HG02623 (cell line): ENCODE data around the gene BTN3A1.
"Not testable (repeated sequence)": the region's sequence is repeated elsewhere in the genome, so short reads cannot be mapped to it uniquely, and the experiment has no call there.

ENCODE experiments used
- ATAC-seq: cut with Tn5 transposase; IDR thresholded peaks from one replicate; pipeline ENCODE4 v1.9.1; 2021; ENCODE audit warnings: moderate library complexity; ENCODE audit not compliant: unreplicated experiment

BTN3A1 gene

DNA sequence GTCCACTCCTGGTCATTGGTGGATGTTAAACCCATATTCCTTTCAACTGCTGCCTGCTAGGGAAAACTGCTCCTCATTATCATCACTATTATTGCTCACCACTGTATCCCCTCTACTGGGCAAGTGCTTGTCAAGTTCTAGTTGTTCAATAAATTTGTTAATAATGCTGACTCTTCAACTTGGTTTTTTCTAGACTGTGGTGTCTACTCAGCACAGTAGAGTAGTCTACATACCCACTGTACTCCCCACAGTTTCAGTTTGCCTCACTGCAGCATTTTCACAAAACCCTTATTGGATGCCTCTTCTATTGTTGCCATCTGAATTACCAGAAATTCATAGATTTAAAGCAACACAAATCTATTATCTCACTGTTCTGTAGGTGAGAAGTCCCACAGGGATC lies 23.9 kb upstream of the BTN3A1 start:
- not testable (repeated sequence) for ATAC-seq

DNA sequence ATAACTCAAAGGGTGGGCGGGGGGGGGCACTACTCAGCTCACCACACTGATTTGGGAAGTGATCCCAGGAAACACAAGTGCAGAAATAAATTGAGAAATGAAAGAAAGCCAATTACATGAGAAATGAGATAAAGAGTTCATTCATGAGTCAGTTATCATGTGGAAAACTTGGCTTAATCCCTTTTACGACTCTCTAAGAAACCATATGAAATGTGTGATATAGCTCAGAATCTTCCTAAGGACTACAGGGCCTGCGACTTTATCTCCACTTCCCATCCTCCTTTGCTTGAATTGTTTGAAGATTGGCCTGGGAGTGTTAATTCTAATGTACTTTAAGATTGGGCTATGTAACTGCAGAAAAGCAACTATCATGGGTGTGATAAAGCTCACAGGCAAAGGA lies 22.8 kb upstream of the BTN3A1 start:
- ATAC-seq, result no peak

DNA sequence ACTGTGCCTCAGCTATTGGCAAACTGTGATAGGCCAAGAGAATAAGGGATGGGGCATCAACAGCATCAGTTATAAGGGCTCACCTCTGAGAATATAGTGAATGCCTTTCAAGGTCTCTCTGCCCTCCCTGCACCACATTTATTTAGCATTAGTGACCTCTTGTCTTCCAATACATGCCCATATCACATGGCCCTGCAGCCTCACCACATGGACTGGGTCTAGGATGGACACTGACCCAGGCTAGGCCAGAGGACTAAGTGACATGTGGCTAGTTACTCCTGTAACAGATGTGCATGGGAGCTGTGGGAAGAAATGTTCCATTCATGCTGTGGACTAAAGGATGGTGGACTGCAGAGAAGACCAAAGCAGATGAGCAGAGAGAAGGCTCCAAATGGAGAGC lies 22.3 kb upstream of the BTN3A1 start:
- no peak for ATAC-seq

DNA sequence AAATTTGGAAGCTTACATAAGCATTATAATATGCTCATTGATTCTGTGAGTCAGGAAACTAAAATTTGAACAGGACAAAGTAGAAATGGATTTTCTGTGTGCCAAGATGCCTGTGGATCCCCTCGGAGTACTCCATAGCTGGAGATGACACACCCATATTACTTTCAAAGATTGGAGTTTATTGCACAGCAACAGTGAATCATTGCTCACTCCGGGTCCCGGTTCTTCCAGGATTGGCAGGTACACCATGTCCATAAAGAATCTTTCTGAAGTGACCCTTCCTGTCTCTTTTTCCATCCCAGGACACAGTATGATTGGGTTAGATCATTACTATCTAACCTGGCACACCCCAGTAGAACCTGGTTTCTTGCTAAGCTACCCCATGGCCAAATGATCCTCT lies 21.8 kb upstream of the BTN3A1 start:
- no peak for ATAC-seq

DNA sequence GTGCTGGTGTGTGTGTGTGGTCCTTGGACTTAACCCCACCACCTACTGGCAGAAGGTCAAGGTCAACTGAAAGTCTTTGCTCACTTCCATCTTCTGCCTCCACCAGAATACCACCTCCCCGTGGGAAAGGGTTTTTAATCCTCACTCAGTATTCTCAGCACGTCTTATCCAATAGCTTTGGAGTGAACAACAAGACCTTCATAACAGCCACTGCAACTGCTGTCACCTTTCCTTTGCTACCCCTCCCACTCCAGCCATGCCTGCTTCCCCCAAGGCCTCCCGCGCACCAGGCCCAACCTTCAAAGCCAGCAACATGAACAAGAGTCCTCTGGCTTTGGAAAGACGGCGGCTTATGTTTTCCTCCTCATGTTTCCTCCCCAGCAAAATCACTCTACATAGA lies 20.0 kb upstream of the BTN3A1 start:
- ATAC-seq, result no peak

DNA sequence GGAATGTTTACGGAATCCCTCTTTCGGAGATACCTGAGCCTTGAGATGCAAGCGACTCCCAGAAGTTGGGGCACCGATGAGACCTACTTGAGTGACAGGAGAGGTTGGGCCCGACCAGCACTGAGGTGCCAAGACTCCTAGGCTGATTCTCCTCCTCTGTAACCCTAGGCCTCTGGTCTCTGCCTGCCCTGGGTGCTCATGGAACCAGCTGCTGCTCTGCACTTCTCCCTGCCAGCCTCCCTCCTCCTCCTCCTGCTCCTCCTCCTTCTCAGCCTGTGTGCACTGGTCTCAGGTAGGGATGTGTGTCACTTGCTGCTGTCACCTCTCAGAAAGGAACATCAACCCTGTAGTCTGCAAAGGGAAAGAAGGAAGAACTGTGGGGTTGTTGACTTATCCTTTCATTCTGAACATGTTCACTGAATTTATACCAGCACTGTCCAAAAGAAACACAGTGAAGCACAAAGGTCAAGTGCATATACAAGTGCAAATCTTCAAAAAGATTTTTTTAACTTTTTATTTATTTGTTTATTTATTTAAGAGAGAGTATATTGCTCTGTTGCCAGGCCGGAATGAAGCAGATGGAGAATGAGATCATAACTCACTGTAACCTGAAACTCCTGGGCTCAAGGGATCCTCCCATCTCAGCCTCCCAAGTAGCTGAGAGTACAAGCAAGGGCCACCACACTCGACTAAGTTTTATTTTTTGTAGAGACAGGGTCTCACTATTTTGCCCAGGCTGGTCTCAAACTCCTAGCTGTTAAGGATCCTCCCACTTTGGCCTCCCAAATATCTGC lies 18.3 kb upstream of the BTN3A1 start:
- no peak for ATAC-seq

DNA sequence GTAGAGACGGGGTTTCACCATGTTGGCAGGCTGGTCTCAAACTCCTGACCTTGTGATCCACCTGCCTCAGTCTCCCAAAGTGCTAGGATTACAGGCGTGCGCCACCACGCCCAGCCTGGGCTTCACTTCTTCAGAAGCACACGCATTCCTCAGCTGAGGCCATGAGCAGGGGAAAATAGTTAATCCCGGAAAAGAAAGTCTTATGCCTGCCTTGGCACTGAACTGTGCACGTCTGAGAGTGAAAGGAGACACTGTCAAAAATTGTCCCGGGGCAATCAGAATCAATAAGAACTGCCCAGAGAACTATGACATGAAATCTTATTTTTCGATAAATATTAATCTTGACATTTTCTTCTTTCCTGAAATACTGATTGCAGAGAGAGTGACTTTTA lies 16.3 kb upstream of the BTN3A1 start:
- no peak for ATAC-seq

DNA sequence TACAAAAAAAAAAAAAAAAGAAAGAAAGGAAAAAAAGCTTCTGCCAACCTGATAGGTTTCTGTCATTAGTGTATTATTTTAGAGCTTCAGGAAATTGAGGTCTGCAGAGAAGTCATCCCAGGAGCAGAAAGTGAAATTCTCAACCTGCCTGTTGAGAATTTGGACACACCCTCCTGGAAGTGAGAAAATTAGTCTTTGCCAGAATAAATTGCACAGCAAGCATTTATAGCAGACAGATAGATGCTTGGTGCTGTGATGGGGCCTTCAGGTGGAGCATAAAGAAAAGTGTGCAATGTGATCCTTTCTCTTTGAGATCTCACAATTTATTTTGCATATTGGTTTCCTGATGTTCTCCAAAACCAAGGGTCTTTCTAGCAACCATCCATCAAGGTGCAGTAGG lies 14.5 kb upstream of the BTN3A1 start:
- no peak for ATAC-seq

DNA sequence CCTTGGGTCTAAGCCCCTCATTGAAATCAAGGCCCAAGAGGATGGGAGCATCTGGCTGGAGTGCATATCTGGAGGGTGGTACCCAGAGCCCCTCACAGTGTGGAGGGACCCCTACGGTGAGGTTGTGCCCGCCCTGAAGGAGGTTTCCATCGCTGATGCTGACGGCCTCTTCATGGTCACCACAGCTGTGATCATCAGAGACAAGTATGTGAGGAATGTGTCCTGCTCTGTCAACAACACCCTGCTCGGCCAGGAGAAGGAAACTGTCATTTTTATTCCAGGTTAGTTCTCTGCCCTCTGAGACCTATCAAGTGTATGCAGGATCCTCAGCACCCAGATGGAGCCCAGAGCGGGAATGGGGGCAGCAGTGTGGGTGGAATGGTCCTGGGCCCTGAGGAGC lies 14.1 kb upstream of the BTN3A1 start:
- no peak for ATAC-seq

DNA sequence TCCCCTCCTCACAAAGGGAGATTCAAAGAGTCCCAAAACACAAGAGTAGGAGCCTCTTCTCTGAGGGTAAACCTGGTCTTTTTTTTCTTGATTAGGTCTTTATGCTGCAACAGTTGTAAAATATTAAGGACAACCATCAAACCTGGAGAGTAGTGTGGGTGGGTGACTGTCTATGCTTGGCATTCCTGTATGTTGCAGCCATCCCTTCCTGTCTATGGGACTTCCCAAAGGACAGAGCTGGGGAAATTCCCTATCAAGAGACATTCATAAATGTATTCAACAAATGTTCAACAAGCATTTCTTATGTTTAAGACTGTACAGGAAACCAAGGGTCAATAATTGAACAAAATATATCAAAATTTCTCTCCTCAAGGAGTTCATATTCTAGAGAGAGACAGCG lies 13.6 kb upstream of the BTN3A1 start:
- no peak for ATAC-seq

DNA sequence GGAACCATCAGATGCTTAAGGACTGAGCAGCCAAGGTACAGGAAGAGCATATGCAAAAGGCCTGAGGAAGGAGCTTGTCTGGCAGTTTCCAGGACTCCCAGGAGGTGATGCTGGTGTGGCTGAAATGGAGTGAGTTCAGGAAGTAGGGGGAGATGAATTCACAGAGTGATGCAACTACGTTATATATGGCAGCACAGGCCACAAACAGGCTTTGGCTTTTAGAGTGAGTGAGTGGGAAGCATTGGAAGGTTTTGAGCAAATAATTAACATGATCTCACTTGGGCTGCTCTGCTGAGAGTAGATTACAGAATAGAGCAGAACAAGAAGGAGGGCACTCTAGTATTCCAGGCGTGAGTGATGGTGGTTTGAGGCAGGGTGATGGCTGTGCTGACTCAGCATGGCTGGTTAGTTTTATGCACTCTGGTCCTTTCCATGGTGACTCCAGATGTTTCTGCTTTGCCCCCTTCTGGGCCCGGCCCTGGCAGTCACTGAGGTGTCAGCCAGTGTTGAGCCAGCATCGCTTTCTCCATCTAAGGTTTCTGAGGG lies 12.7 kb upstream of the BTN3A1 start:
- ATAC-seq, result no peak

DNA sequence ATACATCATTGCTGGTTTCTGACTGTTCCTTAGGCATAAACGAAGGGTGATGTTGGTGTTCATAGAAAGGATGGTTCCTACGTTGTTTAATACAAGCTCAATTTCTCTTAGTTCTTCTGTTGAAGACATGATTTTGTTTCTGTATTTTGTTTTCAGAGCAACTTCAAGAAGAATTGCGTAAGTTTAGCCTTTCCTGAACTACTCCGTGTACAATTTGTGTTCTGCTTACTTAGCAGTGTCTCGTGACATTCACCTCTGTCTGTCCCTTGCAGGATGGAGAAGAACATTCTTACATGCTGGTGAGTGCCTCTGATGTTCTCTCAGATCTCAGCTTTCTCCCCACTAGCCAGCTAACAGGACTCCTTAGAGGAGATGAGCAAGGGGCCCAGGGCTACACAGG lies 11.5 kb upstream of the BTN3A1 start:
- ATAC-seq, result no peak

DNA sequence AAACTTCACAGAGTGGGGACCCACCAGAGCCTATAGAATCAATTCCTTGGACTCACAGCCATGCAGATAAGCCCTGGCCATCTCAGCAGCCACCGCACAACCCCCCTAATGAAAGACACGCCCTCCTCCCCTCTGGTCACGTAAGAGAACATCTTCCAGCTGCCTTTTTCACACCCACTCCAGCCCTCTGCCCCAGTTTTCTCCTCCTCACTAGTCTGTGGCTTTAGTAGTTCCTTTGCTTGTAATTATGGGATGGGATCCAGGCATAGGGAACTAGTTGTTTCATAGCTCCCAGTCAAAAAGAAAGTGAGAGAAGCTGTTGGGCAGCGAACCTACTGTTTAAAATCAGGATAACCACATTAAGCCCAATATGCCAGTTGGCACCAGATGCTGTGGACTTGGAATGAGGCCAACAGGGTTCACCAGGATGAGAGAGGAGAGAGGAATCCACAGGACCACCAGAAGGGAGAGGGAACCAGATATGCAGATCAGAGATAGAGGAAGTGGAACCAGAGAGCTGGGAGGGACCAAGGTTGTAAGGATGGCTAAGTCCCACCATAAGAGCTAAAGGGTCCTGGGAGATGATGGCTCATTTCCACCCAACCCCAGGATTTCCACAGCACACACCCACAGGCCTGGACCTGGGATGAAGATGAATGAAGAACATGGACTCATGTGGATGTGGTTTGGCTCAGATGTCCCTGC lies 9.0 kb upstream of the BTN3A1 start:
- ATAC-seq, result no peak

DNA sequence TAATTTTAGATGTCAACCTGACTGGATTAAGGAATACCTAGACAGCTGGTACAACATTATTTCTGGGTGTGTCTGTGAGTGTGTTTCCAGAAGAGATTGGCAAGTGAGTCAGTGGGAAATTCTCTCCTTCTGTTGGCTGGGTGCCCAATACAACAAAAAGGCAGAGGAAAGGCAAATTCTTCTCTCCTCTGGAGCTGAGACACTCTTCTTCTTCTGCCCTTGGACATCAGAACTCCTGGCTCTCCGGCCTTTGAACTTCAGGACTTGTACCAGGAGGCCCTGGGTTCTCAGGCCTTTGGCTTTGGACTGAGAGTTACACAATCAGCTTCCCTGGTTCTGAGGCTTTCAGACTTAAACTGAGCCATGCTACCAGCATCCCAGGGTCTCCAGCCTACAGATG lies 7.8 kb upstream of the BTN3A1 start:
- ATAC-seq, result no peak

DNA sequence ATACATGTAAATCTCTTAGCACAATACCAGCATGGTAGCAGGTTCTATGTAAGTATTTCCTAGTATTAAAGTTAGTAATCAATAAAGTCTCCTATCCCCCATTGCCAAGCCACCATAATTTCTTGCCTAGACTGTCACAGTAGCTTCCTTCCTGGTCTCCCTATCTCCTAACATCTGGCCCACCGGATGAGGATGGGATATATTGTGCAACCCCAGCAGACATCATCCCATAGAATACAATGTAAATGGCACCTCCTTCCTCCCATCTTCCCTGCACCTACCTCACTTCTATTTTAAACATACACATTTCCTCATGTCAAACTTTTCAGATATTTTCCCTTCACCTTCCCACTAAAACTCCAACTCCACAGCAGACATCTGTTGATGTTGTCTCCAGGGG lies 3.5 kb upstream of the BTN3A1 start:
- no peak for ATAC-seq

DNA sequence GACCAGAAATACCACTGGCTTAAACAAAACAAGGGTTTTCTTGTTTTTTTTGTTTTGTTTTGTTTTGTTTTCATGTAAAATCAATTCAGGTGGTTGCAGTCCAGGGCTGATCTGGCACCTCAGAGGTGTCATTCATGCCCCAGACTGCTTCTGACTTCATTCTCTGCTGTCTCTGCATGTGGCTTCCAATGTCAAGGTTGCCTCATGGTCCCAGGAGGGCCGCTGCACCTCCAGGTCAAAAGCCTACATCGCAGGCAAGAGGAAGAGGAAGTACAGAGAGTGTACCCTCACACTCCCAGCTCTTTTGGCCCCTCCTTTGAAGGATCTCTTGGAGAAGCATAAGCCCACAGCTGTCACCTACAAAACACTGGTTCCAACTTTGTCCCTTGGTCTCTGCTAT lies 1.4 kb upstream of the BTN3A1 start:
- no peak for ATAC-seq

DNA sequence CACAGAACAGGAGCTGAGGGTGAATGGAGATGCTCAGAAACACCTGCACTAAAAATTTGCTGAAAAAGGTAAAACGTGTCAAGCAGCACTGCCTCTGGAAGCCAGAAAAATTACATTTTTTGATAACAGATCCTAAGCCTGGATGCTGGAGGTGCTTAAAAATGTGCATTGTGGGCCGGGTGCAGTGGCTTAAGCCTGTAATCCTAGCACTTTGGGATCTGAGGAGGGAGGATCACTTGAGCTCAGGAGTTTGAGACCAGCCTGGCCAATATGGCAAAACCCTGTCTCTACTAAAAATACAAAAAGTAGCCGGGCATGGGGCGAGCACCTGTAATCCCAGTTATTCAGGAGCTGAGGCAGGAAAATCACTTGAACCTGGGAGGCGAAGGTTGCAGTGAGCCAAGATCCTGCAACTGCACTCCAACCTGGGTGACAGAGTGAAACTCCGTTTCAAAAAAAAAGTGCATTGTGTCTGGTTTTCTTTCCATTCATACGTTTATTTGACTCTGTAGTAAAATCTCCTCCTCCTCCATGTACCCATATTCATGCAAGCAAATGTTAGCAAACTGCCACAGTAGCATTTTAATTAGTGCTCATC lies 587 bp upstream of the BTN3A1 start:
- ATAC-seq, result no peak

DNA sequence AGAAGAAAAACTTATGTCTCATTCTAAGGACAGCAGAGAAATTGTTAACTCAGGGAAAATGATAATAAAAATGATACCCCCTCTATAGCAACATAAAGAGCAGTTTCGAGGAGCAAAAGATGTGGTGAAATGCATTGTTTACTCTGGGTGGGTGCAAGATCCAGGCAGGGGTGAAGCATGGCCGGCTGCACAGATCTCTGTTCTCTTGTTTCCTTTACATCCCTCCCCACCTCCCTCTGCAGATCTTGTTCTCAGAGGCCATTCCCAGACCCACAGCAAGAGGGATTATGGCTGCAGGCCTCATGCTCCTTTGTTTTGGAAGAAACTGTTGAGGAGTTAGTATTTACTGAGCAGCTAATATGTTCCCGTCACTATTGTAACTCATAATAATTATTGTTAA lies 1.8 kb downstream of the BTN3A1 start:
- ATAC-seq, result no peak

DNA sequence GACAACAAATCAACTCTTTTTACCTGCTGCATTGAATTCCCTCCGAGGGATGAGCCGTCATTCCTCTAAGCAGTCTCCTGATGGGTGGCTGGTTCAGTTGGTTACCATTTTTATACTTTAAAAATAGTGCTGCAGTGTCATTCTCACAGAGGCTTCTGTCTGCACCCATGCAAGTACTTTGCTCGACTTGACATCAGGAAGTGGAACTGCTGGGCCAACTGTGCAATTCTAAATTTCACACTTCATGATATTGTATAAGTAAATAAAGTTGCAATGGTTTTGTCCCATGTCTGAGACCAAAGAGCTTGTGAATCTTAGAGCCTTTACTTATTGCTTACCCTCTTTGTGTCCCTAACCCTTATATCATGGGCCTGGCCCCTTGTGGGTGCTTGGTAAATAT lies 2.5 kb downstream of the BTN3A1 start:
- no peak for ATAC-seq

DNA sequence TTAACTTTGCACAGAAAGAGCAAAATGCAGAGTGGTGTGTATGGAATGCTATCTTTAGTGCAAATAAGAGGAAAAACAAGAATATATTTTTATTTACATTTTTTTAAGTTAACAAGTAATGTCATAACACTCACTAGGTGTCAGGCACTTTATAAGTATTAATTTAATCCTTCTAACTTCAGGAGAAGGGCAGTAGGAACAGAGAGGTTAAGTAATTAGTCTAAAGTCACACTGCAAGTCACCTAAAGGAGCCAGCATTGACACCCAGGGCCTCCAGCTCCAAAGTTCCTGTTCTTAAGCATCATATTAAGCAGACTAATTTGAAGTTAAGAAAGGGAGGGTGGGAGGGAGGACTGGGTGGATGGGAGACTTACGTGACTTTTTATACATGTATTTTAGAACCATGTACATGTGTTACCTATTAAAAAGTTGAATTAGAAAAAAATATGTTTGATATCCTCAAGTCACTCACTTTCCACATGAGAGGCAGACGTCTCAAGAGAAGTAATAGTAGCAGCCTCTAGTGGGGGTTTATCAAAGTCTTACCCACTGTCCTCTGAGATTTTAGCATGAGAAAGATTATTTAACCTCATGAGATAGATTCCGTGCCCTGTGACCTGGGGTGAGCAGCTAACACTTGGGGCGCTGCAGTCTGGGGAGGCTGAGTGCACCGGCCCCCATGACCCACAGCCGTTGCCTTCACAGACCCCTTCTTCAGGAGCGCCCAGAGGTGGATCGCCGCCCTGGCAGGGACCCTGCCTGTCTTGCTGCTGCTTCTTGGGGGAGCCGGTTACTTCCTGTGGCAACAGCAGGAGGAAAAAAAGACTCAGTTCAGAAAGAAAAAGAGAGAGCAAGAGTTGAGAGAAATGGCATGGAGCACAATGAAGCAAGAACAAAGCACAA lies 7.0 kb downstream of the BTN3A1 start:
- no peak for ATAC-seq

DNA sequence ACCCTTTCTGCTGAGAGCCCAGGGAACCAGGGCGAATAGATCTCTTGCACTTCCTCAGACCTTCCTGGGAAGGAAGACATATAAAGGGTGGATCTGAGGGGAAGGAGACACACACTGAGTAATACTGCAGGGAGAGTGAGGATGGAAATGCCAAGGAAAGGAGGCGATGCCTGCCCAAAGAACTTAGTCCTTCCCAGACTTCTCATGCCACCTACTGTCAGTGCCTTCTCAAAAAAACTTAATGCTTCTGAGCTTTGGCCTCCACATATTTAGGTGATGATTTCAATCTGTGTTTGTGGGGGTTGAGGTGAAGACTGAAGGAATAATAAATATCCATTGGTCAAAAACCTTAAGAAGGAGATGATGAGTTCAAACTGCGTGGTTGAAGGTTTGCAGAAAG lies 9.7 kb downstream of the BTN3A1 start:
- ATAC-seq, result no peak
